Measurements from ENCODE around the gene KANSL2.

KANSL2 gene

GRCh38 chr12:48690990-48691389, 9.0 kb upstream of the KANSL2 start:
- TF ChIP-seq CTCF (IDR thresholded peaks at IDR 0.05; ENCODE audit: insufficient read depth, low read length, poor library complexity, severe bottlenecking) (no peak), EZH2phosphoT487 (conservative IDR thresholded peaks at IDR 0.05; ENCODE audit: low read length) (no peak)
- peaks cover 40% of the 10 kb centered on the region for H3K36me3 ChIP-seq (ENCODE audit: low read length)
- no peaks in the 10 kb centered on the region for H3K9me3 ChIP-seq (ENCODE audit: insufficient read depth, low read length)
- H3K27me3 ChIP-seq (ENCODE audit: low read length), result no peaks in the 10 kb centered on the region
- H3F3A ChIP-seq (ENCODE audit: insufficient read depth), result peaks cover 8% of the 10 kb centered on the region; the same call in 1 of the 2 replicates
- H3K27ac ChIP-seq (ENCODE audit: low read depth, low read length), result no peak overlapping the region
- no peak overlapping the region for H3K4me3 ChIP-seq (ENCODE audit: insufficient read depth, low read length, poor library complexity, severe bottlenecking)
- H4K20me1 ChIP-seq (ENCODE audit: low read depth, low read length), result no peaks in the 10 kb centered on the region
- H3K9ac ChIP-seq (ENCODE audit: low read length), result no peak overlapping the region
- no peak overlapping the region for H3K4me2 ChIP-seq (ENCODE audit: low read depth, low read length, poor library complexity, severe bottlenecking)
- H3K79me2 ChIP-seq (ENCODE audit: insufficient read depth, low read length), result peaks cover 4% of the 10 kb centered on the region; the same call in 1 of the 2 replicates
- H3K9me2 ChIP-seq (replicated peaks; ENCODE audit: insufficient read depth, low read length), result no peaks in the 10 kb centered on the region
- no peak overlapping the region for H2AFZ ChIP-seq (ENCODE audit: low read depth, low read length, severe bottlenecking)

GRCh38 chr12:48690436-48690835, 8.4 kb upstream of the KANSL2 start:
- no peak overlapping the region for H3K9ac ChIP-seq (ENCODE audit: low read length)
- H3K79me2 ChIP-seq (ENCODE audit: insufficient read depth, low read length), result peaks cover 4% of the 10 kb centered on the region; the same call in 1 of the 2 replicates
- H3K27ac ChIP-seq (ENCODE audit: low read depth, low read length), result no peak overlapping the region
- no peak overlapping the region for H3K4me2 ChIP-seq (ENCODE audit: low read depth, low read length, poor library complexity, severe bottlenecking)
- no peak overlapping the region for H2AFZ ChIP-seq (ENCODE audit: low read depth, low read length, severe bottlenecking)
- no peaks in the 10 kb centered on the region for H3K27me3 ChIP-seq (ENCODE audit: low read length)
- H3K9me2 ChIP-seq (replicated peaks; ENCODE audit: insufficient read depth, low read length), result no peaks in the 10 kb centered on the region
- H3K36me3 ChIP-seq (ENCODE audit: low read length), result peaks cover 35% of the 10 kb centered on the region
- H3K9me3 ChIP-seq (ENCODE audit: insufficient read depth, low read length), result no peaks in the 10 kb centered on the region
- H3F3A ChIP-seq (ENCODE audit: insufficient read depth), result peaks cover 8% of the 10 kb centered on the region; the same call in 1 of the 2 replicates
- no peaks in the 10 kb centered on the region for H4K20me1 ChIP-seq (ENCODE audit: low read depth, low read length)
- no peak for TF ChIP-seq EZH2phosphoT487 (conservative IDR thresholded peaks at IDR 0.05; ENCODE audit: low read length)
- no peak for TF ChIP-seq CTCF (IDR thresholded peaks at IDR 0.05; ENCODE audit: insufficient read depth, low read length, poor library complexity, severe bottlenecking)
- H3K4me3 ChIP-seq (ENCODE audit: insufficient read depth, low read length, poor library complexity, severe bottlenecking), result no peak overlapping the region

- no peak overlapping the region for H3K4me3 ChIP-seq (ENCODE audit: insufficient read depth, low read length, poor library complexity, severe bottlenecking)
- peaks cover 4% of the 10 kb centered on the region; the same call in 1 of the 2 replicates for H3K79me2 ChIP-seq (ENCODE audit: insufficient read depth, low read length)
- H3K36me3 ChIP-seq (ENCODE audit: low read length), result peaks cover 22% of the 10 kb centered on the region
- no peak overlapping the region for H3K27ac ChIP-seq (ENCODE audit: low read depth, low read length)
- H3K9me2 ChIP-seq (replicated peaks; ENCODE audit: insufficient read depth, low read length), result no peaks in the 10 kb centered on the region
- no peak overlapping the region for H3K9ac ChIP-seq (ENCODE audit: low read length)
- H3K9me3 ChIP-seq (ENCODE audit: insufficient read depth, low read length), result no peaks in the 10 kb centered on the region
- no peaks in the 10 kb centered on the region for H3K27me3 ChIP-seq (ENCODE audit: low read length)
- TF ChIP-seq EZH2phosphoT487 (conservative IDR thresholded peaks at IDR 0.05; ENCODE audit: low read length) (no peak), CTCF (IDR thresholded peaks at IDR 0.05; ENCODE audit: insufficient read depth, low read length, poor library complexity, severe bottlenecking) (no peak)
- no peak overlapping the region for H2AFZ ChIP-seq (ENCODE audit: low read depth, low read length, severe bottlenecking)
- no peak overlapping the region for H3K4me2 ChIP-seq (ENCODE audit: low read depth, low read length, poor library complexity, severe bottlenecking)
- no peaks in the 10 kb centered on the region for H4K20me1 ChIP-seq (ENCODE audit: low read depth, low read length)
- H3F3A ChIP-seq (ENCODE audit: insufficient read depth), result peaks cover 11% of the 10 kb centered on the region; the same call in 1 of the 2 replicates
Measured at GRCh38 chr12:48688836-48689235, 6.8 kb upstream of the KANSL2 start.
